Cardiac fibroblast (primary cell): ENCODE measurements around the gene LPP.

ENCODE experiments used
- DNase-seq, 2 donors: peaks; one replicate each; pipeline versions ENCODE4 v3.0.0 to v3.0.0-alpha.2; 2010; ENCODE audit warnings: low read depth in 2 of 2
- H3K4me3 ChIP-seq, 2 donors: replicated peaks in 1 of 2; 1 replicate in 1 of 2; 2 replicates in 1 of 2; pipeline ENCODE4 v1.5.1; 2011; ENCODE audit warnings: low read depth in 2 of 2, low read length in 2 of 2, mild to moderate bottlenecking in 2 of 2, moderate library complexity in 1 of 2
- CTCF ChIP-seq: IDR thresholded peaks from one replicate; pipeline ENCODE4 v1.5.1; 2011; ENCODE audit warnings: low read depth, mild to moderate bottlenecking, low read length, inconsistent platforms

Gene LPP

GRCh38 chr3:188643736-188644135 lies 489.8 kb downstream of the LPP start:
- DNase-seq: no peak
- H3K4me3 ChIP-seq: no peak overlapping the region
- TF ChIP-seq CTCF: no peak

GRCh38 chr3:188646592-188646991 lies 492.6 kb downstream of the LPP start:
- no peak for TF ChIP-seq CTCF
- H3K4me3 ChIP-seq: no peak overlapping the region
- DNase-seq: peak; percentile 41 to 50

- TF ChIP-seq CTCF: no peak
- H3K4me3 ChIP-seq: no peak overlapping the region
- DNase-seq: no peak
Observed at GRCh38 chr3:188647237-188647636, 493.3 kb downstream of the LPP start.

- no peak for TF ChIP-seq CTCF
- peak in 1 of 2 donors; percentile 64 for DNase-seq
- no peak overlapping the region for H3K4me3 ChIP-seq
Observed at GRCh38 chr3:188649521-188649920, 495.6 kb downstream of the LPP start.

GRCh38 chr3:188656196-188656982 lies 502.4 kb downstream of the LPP start:
- peak; percentile 28 to 82 for DNase-seq
- TF ChIP-seq CTCF: no peak
- H3K4me3 ChIP-seq: no peak overlapping the region

- DNase-seq: no peak
- TF ChIP-seq CTCF: no peak
- no peak overlapping the region for H3K4me3 ChIP-seq
Observed at GRCh38 chr3:188658606-188659005, 504.6 kb downstream of the LPP start.
